NCI-H1436 (cell line): Measurements from ENCODE around the gene KDM4C.
"Not testable (repeated sequence)": the region's sequence is repeated elsewhere in the genome, so short reads cannot be mapped to it uniquely, and the experiment has no call there.

Experiments used
- DNase-seq: peaks from one replicate; lab custom pipeline; 2025; lab: John Stamatoyannopoulos, UW

Gene KDM4C

GRCh38 chr9:6764011-6764410, 6.2 kb downstream of the KDM4C start:
- DNase-seq: no peak

- DNase-seq: no peak
Observed at GRCh38 chr9:6764523-6764922, 6.8 kb downstream of the KDM4C start.

GRCh38 chr9:6764950-6765349, 7.2 kb downstream of the KDM4C start:
- no peak for DNase-seq

- DNase-seq: no peak
Observed at GRCh38 chr9:6765396-6765795, 7.6 kb downstream of the KDM4C start.

GRCh38 chr9:6766606-6767005, 8.8 kb downstream of the KDM4C start:
- no peak for DNase-seq

GRCh38 chr9:6768587-6768986, 10.8 kb downstream of the KDM4C start:
- not testable (repeated sequence) for DNase-seq

GRCh38 chr9:6771722-6772121, 13.9 kb downstream of the KDM4C start:
- DNase-seq: no peak

- DNase-seq: no peak
Observed at GRCh38 chr9:6777213-6777902, 19.6 kb downstream of the KDM4C start.

GRCh38 chr9:6779417-6780241, 21.9 kb downstream of the KDM4C start:
- DNase-seq: peak; percentile 45

- DNase-seq: no peak
Observed at GRCh38 chr9:6780690-6781089, 22.9 kb downstream of the KDM4C start.

- DNase-seq: no peak
Observed at GRCh38 chr9:6781476-6781875, 23.7 kb downstream of the KDM4C start.

GRCh38 chr9:6782345-6782744, 24.6 kb downstream of the KDM4C start:
- no peak for DNase-seq

GRCh38 chr9:6782981-6783380, 25.2 kb downstream of the KDM4C start:
- DNase-seq: no peak

GRCh38 chr9:6783753-6784152, 26.0 kb downstream of the KDM4C start:
- no peak for DNase-seq

- no peak for DNase-seq
Observed at GRCh38 chr9:6785682-6786081, 27.9 kb downstream of the KDM4C start.

GRCh38 chr9:6787793-6788161, 30.0 kb downstream of the KDM4C start:
- no peak for DNase-seq

- DNase-seq: no peak
Observed at GRCh38 chr9:6788162-6789016, 30.6 kb downstream of the KDM4C start.

- not testable (repeated sequence) for DNase-seq
Observed at GRCh38 chr9:6789017-6789338, 31.2 kb downstream of the KDM4C start.

- no peak for DNase-seq
Observed at GRCh38 chr9:6790866-6791265, 33.1 kb downstream of the KDM4C start.

GRCh38 chr9:6793203-6793602, 35.4 kb downstream of the KDM4C start:
- DNase-seq: no peak

GRCh38 chr9:6794936-6795335, 37.2 kb downstream of the KDM4C start:
- DNase-seq: no peak

GRCh38 chr9:6802926-6803325, 45.2 kb downstream of the KDM4C start:
- no peak for DNase-seq

GRCh38 chr9:6805532-6805931, 47.8 kb downstream of the KDM4C start:
- no peak for DNase-seq
